ENCODE data around the gene KRT33B.

- no peak for TF ChIP-seq CTCF (IDR thresholded peaks at IDR 0.05)
- no peak for TF ChIP-seq POLR2A (IDR thresholded peaks at IDR 0.05)
Measured at GRCh38 chr17:41386227-41386626, 16.6 kb upstream of the KRT33B start.

All from body of pancreas (tissue), 4 donors.